Measurements from ENCODE around the gene MORN1.

Gene MORN1

GRCh38 chr1:2403273-2403672 is 11.9 kb upstream of the MORN1 start:
- Histone ChIP-seq H3K36me3 (peaks cover 79% of the 10 kb centered on the region), H3K27ac (no peak overlapping the region), H3K9me3 (ENCODE audit: severe bottlenecking) (no peaks in the 10 kb centered on the region), H3K27me3 (ENCODE audit: insufficient read depth, low read depth, severe bottlenecking) (no peaks in the 10 kb centered on the region), H3K4me3 (ENCODE audit: low read depth, low read length) (no peak overlapping the region)
- TF ChIP-seq CTCF (IDR thresholded peaks at IDR 0.05; ENCODE audit: low read depth, low read length): no peak
- DNase-seq: no peak

GRCh38 chr1:2402420-2402819 is 11.1 kb upstream of the MORN1 start:
- H3K9me3 ChIP-seq (ENCODE audit: severe bottlenecking): no peaks in the 10 kb centered on the region
- H3K27me3 ChIP-seq (ENCODE audit: insufficient read depth, low read depth, severe bottlenecking): no peaks in the 10 kb centered on the region
- no peak overlapping the region for H3K4me3 ChIP-seq (ENCODE audit: low read depth, low read length)
- no peak for TF ChIP-seq CTCF (IDR thresholded peaks at IDR 0.05; ENCODE audit: low read depth, low read length)
- DNase-seq: no peak
- H3K27ac ChIP-seq: no peak overlapping the region
- H3K36me3 ChIP-seq: peaks cover 84% of the 10 kb centered on the region

GRCh38 chr1:2400950-2401649 is 9.7 kb upstream of the MORN1 start:
- DNase-seq: no peak
- H3K4me3 ChIP-seq (ENCODE audit: low read depth, low read length): no peak overlapping the region
- H3K27me3 ChIP-seq (ENCODE audit: insufficient read depth, low read depth, severe bottlenecking): no peaks in the 10 kb centered on the region
- no peak for TF ChIP-seq CTCF (IDR thresholded peaks at IDR 0.05; ENCODE audit: low read depth, low read length)
- peaks cover 88% of the 10 kb centered on the region for H3K36me3 ChIP-seq
- no peak overlapping the region for H3K27ac ChIP-seq
- no peaks in the 10 kb centered on the region for H3K9me3 ChIP-seq (ENCODE audit: severe bottlenecking)

- no peak overlapping the region for H3K27ac ChIP-seq
- H3K4me3 ChIP-seq (ENCODE audit: low read depth, low read length): no peak overlapping the region
- no peak for DNase-seq
- H3K9me3 ChIP-seq (ENCODE audit: severe bottlenecking): no peaks in the 10 kb centered on the region
- peaks cover 92% of the 10 kb centered on the region for H3K36me3 ChIP-seq
- no peak for TF ChIP-seq CTCF (IDR thresholded peaks at IDR 0.05; ENCODE audit: low read depth, low read length)
- no peaks in the 10 kb centered on the region for H3K27me3 ChIP-seq (ENCODE audit: insufficient read depth, low read depth, severe bottlenecking)
These were observed 9.2 kb upstream of the MORN1 start for GRCh38 chr1:2400576-2400909.

GRCh38 chr1:2399890-2400575 is 8.7 kb upstream of the MORN1 start:
- no peak for DNase-seq

More at GRCh38 chr1:2399890-2400575, 8.7 kb upstream of the MORN1 start:
- Histone ChIP-seq H3K36me3 (peaks cover 90% of the 10 kb centered on the region), H3K9me3 (ENCODE audit: severe bottlenecking) (no peaks in the 10 kb centered on the region), H3K27me3 (ENCODE audit: insufficient read depth, low read depth, severe bottlenecking) (no peaks in the 10 kb centered on the region), H3K4me3 (ENCODE audit: low read depth, low read length) (no peak overlapping the region), H3K27ac (no peak overlapping the region)
- no peak for TF ChIP-seq CTCF (IDR thresholded peaks at IDR 0.05; ENCODE audit: low read depth, low read length)
